ENCODE measurements around the gene GLDN. TPM values are rescaled to one million over a fixed set of nuclear protein-coding genes. Genes with fewer than 3 reads are reported as not detected.

GLDN gene
- total and polyA plus RNA-seq, 7 donors: 0.46 to 5.5 (median 1.4) TPM; not detected in 1

DNA sequence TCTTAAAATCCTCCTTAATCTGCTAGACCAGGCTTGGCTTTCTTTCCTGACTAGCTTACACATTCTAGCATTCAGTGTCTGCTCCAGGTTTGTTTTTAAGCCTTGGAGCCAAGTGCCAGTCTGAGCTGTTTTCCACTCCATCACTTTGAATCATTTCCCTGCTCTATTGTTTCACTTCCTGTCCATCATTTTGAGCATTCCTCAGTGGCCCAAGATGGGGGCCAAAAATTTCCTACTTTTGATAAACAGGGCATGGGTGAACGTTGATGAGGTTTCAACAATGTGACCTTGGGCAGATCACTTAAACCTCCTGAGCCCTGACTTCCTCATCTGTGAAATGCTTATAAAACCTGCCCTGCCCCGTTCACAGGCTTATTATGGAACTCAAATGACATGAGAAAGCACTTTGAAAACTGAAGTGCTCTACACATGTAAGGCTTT is 7.4 kb upstream of the GLDN start:
- no peaks in the 10 kb centered on the region for H3K36me3 ChIP-seq
- 5 to 14% methylated on average over 2 of the region's 2 CpGs for WGBS, 2 donors
- no peaks in the 10 kb centered on the region for H3K9me3 ChIP-seq
- H3K27me3 ChIP-seq: no peaks in the 10 kb centered on the region
- no peak overlapping the region for H3K4me3 ChIP-seq
- TF ChIP-seq, protein P1, sequence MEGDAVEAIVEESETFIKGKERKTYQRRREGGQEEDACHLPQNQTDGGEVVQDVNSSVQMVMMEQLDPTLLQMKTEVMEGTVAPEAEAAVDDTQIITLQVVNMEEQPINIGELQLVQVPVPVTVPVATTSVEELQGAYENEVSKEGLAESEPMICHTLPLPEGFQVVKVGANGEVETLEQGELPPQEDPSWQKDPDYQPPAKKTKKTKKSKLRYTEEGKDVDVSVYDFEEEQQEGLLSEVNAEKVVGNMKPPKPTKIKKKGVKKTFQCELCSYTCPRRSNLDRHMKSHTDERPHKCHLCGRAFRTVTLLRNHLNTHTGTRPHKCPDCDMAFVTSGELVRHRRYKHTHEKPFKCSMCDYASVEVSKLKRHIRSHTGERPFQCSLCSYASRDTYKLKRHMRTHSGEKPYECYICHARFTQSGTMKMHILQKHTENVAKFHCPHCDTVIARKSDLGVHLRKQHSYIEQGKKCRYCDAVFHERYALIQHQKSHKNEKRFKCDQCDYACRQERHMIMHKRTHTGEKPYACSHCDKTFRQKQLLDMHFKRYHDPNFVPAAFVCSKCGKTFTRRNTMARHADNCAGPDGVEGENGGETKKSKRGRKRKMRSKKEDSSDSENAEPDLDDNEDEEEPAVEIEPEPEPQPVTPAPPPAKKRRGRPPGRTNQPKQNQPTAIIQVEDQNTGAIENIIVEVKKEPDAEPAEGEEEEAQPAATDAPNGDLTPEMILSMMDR (IDR thresholded peaks at IDR 0.05): no peak
- TF ChIP-seq EP300 (IDR thresholded peaks at IDR 0.05): no peak
- no peak for TF ChIP-seq POLR2A (IDR thresholded peaks at IDR 0.05)
- no peak for TF ChIP-seq POLR2AphosphoS5 (IDR thresholded peaks at IDR 0.05)
- DNase-seq: no peak
- H3K4me1 ChIP-seq: peaks cover 0 to 28% (median 22%) of the 10 kb centered on the region in 4 donors
- intact Hi-C loops (cut with DNase I): no loop called here
- H3K27ac ChIP-seq: peak overlapping the region in 1 of 4 donors; percentile 4

DNA sequence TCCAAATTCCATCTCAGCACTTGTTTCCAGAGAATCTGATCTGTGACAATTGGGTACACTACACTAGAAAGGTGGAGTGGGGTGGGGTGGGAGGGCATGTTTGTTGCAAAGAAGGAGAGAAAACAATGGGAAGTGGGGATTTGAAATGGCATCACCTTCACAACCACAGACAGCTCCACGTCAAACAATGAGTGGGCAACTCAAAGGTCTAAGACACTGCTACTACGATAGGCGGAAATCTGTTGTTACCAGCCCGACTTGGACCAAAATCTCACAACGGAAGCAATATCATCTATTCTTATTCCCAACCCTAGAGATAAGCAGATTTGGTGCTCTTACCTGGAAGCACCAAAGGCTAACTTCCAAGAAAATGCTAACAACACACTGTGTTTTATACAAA is 6.4 kb upstream of the GLDN start:
- DNase-seq: no peak
- TF ChIP-seq, protein P1 (IDR thresholded peaks at IDR 0.05): no peak
- no peak for TF ChIP-seq EP300 (IDR thresholded peaks at IDR 0.05)
- TF ChIP-seq POLR2AphosphoS5 (IDR thresholded peaks at IDR 0.05): no peak
- TF ChIP-seq POLR2A (IDR thresholded peaks at IDR 0.05): no peak
- intact Hi-C loops (cut with DNase I): no loop called here
- 80 to 91% methylated on average over 5 of the region's 5 CpGs for WGBS, 2 donors
- Histone ChIP-seq H3K4me1 (peaks cover 0 to 28% (median 22%) of the 10 kb centered on the region in 4 donors), H3K27ac (peak overlapping the region in 1 of 4 donors; percentile 51), H3K9me3 (no peaks in the 10 kb centered on the region), H3K27me3 (no peaks in the 10 kb centered on the region), H3K4me3 (no peak overlapping the region), H3K36me3 (no peaks in the 10 kb centered on the region)

DNA sequence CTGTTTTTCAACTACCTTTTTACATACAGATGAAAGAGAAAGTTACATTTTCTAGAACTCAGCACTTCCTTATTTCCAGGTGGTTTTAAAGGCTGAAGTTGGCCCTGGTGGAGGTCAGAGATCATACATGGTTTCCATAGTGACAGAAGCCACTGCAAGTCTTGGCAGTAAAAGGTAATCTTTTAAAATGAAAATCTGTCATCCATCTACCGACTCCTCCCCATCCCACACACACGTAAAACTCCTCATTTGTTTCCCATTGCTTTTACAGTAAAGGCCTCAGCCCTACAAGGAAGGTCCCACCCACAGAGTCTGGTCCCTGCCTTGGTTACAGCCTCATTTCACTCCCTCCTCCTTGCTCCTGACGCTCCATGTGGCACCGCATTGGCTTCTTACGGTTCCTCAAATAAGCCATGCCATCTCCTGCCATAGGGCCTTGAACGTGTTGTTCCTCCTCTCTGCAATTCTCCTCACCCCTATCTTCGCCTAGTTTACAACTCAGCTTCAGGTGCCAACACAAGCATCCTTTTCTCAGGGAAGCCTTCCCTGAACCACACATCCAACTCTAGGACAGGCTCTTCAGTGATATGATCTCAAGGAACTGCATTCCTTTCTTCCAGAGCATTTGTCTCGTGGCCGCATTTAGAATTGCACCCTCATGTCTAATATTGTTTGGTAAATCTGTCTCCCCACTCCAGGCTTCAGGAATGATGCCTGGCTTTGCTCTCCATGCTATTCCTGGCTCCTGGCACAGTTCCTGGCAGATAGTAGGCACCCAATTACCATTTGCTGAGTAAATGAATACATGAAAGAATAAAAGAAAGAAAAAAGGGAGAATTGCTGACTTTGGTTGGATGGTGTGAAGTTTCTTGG is 5.7 kb upstream of the GLDN start:
- TF ChIP-seq POLR2A (IDR thresholded peaks at IDR 0.05) (no peak), POLR2AphosphoS5 (IDR thresholded peaks at IDR 0.05) (peak in 3 of 4 donors; percentile 29 to 61 (median 44)), EP300 (IDR thresholded peaks at IDR 0.05) (peak in 1 of 4 donors; percentile 24)
- TF ChIP-seq, protein P1 (IDR thresholded peaks at IDR 0.05): peak in 2 of 4 experiments; percentile 11 to 15
- Histone ChIP-seq H3K4me1 (peaks cover 0 to 28% (median 22%) of the 10 kb centered on the region in 4 donors), H3K4me3 (no peak overlapping the region), H3K27ac (peak overlapping the region in 3 of 4 donors; percentile 2 to 51 (median 47)), H3K9me3 (no peaks in the 10 kb centered on the region), H3K27me3 (peaks cover 0 to 5% (median 0%) of the 10 kb centered on the region in 3 donors), H3K36me3 (no peaks in the 10 kb centered on the region)
- intact Hi-C loops (cut with DNase I): no loop called here
- no peak for DNase-seq
- 65 to 73% methylated on average over 9 of the region's 9 CpGs for WGBS, 2 donors

DNA sequence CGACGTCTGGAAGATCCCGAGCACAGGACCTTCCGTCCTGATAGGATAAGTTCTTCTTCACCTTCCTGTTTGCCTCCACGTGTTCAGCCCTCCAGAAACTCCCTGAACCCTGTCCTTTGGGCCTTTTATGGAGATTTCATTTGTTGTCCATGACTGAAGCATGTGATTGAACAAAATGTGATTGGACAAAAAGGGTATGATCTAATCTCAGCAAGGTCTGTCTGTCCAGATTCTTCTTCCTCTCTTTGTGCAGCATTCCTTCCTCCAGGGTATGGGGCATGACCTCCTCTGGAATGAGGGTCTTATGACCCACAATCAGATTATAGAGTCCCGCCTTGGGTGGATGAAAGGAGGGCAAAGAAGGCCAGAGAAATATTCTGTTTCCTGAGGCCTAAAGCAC is 3.0 kb upstream of the GLDN start, which contains the start of gene CYP19A1:
Gene CYP19A1, minus strand, starts transcription at position 101 of the 400 bp plus-strand sequence. CDS start 95,684 bp downstream, outside the sequence.
- 89 to 93% methylated on average over 6 of the region's 6 CpGs for WGBS, 2 donors
- Histone ChIP-seq H3K36me3 (no peaks in the 10 kb centered on the region), H3K9me3 (no peaks in the 10 kb centered on the region), H3K27ac (peak within 1 kb of the TSS in 1 of 4 donors; percentile 47), H3K27me3 (peaks cover 0 to 28% (median 6%) of the 10 kb centered on the region in 3 donors), H3K4me1 (peaks cover 0 to 41% (median 36%) of the 10 kb centered on the region in 4 donors), H3K4me3 (no peak within 1 kb of the TSS)
- no peak for TF ChIP-seq EP300 (IDR thresholded peaks at IDR 0.05)
- TF ChIP-seq, protein P1 (IDR thresholded peaks at IDR 0.05): no peak
- no peak for TF ChIP-seq POLR2AphosphoS5 (IDR thresholded peaks at IDR 0.05)
- no peak for TF ChIP-seq POLR2A (IDR thresholded peaks at IDR 0.05)
- no peak for DNase-seq
- intact Hi-C loops (cut with DNase I): no loop called here

All from sigmoid colon (tissue), 7 donors.